Keratinocyte (primary cell): ENCODE measurements around the gene ULK3.

ENCODE experiments used
- EZH2 ChIP-seq: IDR thresholded peaks from one replicate; pipeline ENCODE4 v1.6.1; 2012; ENCODE audit warnings: inconsistent platforms, mild to moderate bottlenecking, low read length, moderate library complexity
- TF ChIP-seq, protein P1 (sequence below), 3 experiments: IDR thresholded peaks in 1 of 3; conservative IDR thresholded peaks in 1 of 3; optimal IDR thresholded peaks in 1 of 3; 2 replicates in 2 of 3; 3 replicates in 1 of 3; pipeline versions ENCODE3 to v1.5.1; 2011; ENCODE audit warnings: low read length in 3 of 3, mild to moderate bottlenecking in 3 of 3, moderate library complexity in 2 of 3, control low read depth in 1 of 3, inconsistent platforms in 1 of 3; ENCODE audit not compliant: insufficient read depth in 2 of 3; ENCODE audit errors: extremely low read depth in 1 of 3

DNA sequence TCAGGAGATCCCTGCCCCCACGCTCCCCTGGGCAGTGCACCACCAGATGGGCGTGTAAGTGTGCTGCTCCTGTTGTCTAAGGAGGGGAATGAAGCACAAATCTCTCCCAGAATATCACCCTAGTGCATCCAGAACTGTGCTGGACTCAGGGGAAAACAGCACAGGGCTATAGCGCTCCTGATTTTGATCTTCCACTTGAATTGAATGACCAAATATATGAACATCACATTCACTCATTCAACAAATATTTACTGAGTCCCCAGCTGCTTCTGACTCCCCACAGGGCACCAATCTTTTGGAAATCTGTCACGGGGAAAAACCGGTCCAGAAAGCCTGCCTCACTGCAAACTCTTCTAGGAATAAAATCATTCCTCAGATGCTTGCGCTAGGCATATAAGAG lies 14.1 kb downstream of the ULK3 start:
- TF ChIP-seq EZH2, result no peak
- TF ChIP-seq, protein P1, sequence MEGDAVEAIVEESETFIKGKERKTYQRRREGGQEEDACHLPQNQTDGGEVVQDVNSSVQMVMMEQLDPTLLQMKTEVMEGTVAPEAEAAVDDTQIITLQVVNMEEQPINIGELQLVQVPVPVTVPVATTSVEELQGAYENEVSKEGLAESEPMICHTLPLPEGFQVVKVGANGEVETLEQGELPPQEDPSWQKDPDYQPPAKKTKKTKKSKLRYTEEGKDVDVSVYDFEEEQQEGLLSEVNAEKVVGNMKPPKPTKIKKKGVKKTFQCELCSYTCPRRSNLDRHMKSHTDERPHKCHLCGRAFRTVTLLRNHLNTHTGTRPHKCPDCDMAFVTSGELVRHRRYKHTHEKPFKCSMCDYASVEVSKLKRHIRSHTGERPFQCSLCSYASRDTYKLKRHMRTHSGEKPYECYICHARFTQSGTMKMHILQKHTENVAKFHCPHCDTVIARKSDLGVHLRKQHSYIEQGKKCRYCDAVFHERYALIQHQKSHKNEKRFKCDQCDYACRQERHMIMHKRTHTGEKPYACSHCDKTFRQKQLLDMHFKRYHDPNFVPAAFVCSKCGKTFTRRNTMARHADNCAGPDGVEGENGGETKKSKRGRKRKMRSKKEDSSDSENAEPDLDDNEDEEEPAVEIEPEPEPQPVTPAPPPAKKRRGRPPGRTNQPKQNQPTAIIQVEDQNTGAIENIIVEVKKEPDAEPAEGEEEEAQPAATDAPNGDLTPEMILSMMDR (optimal IDR thresholded peaks at IDR 0.05 in 1 of 3, IDR thresholded peaks at IDR 0.05 in 1 of 3, conservative IDR thresholded peaks at IDR 0.05 in 1 of 3; ENCODE audit: extremely low read depth in 1 of 3, insufficient read depth in 2 of 3, low read length in 3 of 3), result no peak
